OCI-LY7 (cell line): ENCODE results near the gene TRAPPC12.

Experiments used
- EZH2phosphoT487 ChIP-seq: fragments of 200-600 bp; sonication (generic); IDR thresholded peaks from 2 replicates; pipeline ENCODE4 v1.6.1; 2018; ENCODE audit warnings: low read depth, borderline replicate concordance, mild to moderate bottlenecking, mixed run types, antibody characterized with exemption, low read length, moderate library complexity, mixed read lengths
- TF ChIP-seq, protein P1 (sequence below): fragments of 200-600 bp; sonication (generic); conservative IDR thresholded peaks from 2 replicates; pipeline ENCODE4 v1.5.1; 2014; ENCODE audit warnings: mild to moderate bottlenecking, antibody characterized with exemption, low read length, moderate library complexity, mixed read lengths

DNA sequence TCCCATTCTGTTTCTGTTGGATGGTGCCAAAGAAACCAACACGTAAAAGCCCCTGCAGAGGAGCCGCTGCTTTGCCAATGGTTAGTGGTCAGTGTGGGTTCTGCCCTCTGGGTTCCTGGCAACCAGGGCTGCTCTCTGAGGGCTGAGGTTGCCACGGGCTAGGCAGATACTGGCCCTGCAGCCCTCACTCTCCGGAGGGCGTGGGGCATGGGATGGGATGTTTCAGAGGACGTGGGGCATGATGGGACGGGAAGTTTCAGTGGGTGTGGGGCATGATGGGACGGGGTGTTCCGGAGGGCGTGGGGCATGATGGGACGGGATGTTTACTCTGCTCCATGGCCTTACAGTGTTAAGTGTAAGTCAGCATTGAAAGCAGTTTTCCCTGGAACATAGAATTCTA, 105.7 kb downstream of the TRAPPC12 start:
- TF ChIP-seq, protein P1, sequence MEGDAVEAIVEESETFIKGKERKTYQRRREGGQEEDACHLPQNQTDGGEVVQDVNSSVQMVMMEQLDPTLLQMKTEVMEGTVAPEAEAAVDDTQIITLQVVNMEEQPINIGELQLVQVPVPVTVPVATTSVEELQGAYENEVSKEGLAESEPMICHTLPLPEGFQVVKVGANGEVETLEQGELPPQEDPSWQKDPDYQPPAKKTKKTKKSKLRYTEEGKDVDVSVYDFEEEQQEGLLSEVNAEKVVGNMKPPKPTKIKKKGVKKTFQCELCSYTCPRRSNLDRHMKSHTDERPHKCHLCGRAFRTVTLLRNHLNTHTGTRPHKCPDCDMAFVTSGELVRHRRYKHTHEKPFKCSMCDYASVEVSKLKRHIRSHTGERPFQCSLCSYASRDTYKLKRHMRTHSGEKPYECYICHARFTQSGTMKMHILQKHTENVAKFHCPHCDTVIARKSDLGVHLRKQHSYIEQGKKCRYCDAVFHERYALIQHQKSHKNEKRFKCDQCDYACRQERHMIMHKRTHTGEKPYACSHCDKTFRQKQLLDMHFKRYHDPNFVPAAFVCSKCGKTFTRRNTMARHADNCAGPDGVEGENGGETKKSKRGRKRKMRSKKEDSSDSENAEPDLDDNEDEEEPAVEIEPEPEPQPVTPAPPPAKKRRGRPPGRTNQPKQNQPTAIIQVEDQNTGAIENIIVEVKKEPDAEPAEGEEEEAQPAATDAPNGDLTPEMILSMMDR = no peak
- no peak for TF ChIP-seq EZH2phosphoT487
